ENCODE results near the gene IPO8.
"Not testable (repeated sequence)": the region's sequence is repeated elsewhere in the genome, so short reads cannot be mapped to it uniquely, and the experiment has no call there.

IPO8 gene

GRCh38 chr12:30603129-30603528 lies 92.5 kb downstream of the IPO8 start:
- DNase-seq, result no peak

DNA sequence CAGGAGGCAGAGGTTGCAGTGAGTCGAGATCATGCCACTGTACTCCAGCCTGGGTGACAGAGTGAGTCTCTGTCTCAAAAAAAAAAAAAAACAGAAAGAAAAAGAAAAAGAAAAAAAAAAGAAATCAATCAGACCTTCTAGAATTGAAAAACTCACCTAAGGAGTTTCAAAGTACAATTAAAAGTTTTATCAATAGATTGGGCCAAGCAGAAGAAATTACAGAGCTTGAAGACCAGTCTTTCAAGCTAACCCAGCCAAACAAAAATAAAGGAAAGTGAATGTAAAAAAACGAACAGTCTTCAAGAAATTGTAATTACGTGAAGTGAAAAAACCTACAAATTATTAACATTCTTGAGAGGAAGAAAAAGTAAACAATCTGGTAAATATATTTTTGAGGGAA lies 93.0 kb downstream of the IPO8 start:
- DNase-seq, result no peak

- peak; percentile 21 for DNase-seq
Observed at GRCh38 chr12:30599608-30600007, 96.1 kb downstream of the IPO8 start.

- no peak for DNase-seq
Observed at GRCh38 chr12:30598889-30599288, 96.8 kb downstream of the IPO8 start.

- DNase-seq, result no peak
Observed at GRCh38 chr12:30595742-30596141, 99.9 kb downstream of the IPO8 start.

- no peak for DNase-seq
Observed at GRCh38 chr12:30594509-30594908, 101.2 kb downstream of the IPO8 start.

GRCh38 chr12:30588572-30588971 lies 107.1 kb downstream of the IPO8 start:
- not testable (repeated sequence) for DNase-seq

- DNase-seq, result no peak
Observed at GRCh38 chr12:30587782-30588181, 107.9 kb downstream of the IPO8 start.

DNA sequence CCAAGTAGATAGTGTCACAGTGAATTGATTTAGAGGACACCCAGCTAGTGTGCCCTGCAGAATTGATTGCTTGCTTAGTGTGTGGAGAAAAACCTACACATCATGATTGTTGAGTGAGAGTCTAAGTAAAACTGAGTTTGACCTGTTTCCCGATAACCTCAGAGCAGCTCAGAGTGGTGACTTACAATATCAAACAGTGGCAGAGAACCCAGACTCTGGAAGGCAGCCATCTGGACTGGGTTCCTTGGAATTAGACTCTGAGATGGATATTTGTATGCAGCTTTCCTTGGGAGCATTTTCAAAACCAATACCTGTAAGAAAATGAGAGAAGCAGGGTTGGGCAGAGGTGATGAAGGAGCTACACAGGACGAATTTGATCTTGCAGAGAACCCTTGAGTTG lies 109.8 kb downstream of the IPO8 start:
- no peak for DNase-seq

- no peak for DNase-seq
Observed at GRCh38 chr12:30582943-30583342, 112.7 kb downstream of the IPO8 start.

- DNase-seq, result no peak
Observed at GRCh38 chr12:30580344-30580743, 115.3 kb downstream of the IPO8 start.
